Right atrium auricular region (tissue), 2 donors: ENCODE results near the gene EHMT2. TPM values are rescaled to one million over a fixed set of nuclear protein-coding genes. Genes with fewer than 3 reads are reported as not detected.
A peak's percentile ranks its signal among the peaks of the same experiment; 100 is the strongest.

ENCODE experiments used
- DNase-seq: peaks from one replicate; pipeline ENCODE4 v3.0.0-alpha.2; 2019; ENCODE audit warnings: low spot score
- H3K27ac ChIP-seq, 2 donors: fragments of 200-600 bp; sonication (generic); 1 replicate in 1 of 2; 2 replicates in 1 of 2; pipeline ENCODE4 v1.5.1; 2016 to 2019
- H3K27me3 ChIP-seq, 2 donors: fragments of 200-600 bp; sonication (generic); one replicate each; pipeline versions ENCODE4 v1.5.1 to v1.6.0; 2017 to 2019
- H3K36me3 ChIP-seq: fragments of 200-600 bp; sonication (generic); one replicate; pipeline ENCODE4 v1.5.1; 2016
- H3K4me1 ChIP-seq, 2 donors: fragments of 200-600 bp; sonication (generic); one replicate each; pipeline versions ENCODE4 v1.5.1 to v1.6.0; 2017 to 2019
- H3K4me3 ChIP-seq, 2 donors: fragments of 200-600 bp; sonication (generic); 1 replicate in 1 of 2; 2 replicates in 1 of 2; pipeline ENCODE4 v1.5.1; 2017 to 2019; ENCODE audit warnings: mild to moderate bottlenecking in 1 of 2, moderate library complexity in 1 of 2
- H3K9me3 ChIP-seq, 2 donors: fragments of 200-600 bp; sonication (generic); one replicate each; pipeline ENCODE4 v1.5.1; 2019
- total RNA-seq, 2 donors: library from RNA; depleted of rRNA; stranded (reverse); fragments of >200 nt; gene quantifications; one replicate each; pipeline ENCODE4 v1.1.0, GENCODE V29; 2016
- TF ChIP-seq, protein P1 (sequence below), 2 donors: fragments of 200-600 bp; sonication (generic); IDR thresholded peaks; one replicate each; pipeline ENCODE4 v1.5.1; 2019; ENCODE audit warnings: antibody characterized with exemption in 2 of 2

Gene EHMT2
- total RNA-seq, 2 donors from 2014 or later = 10.5 to 19.1 TPM

GRCh38 chr6:31930962-31931361, 33.5 kb upstream of the EHMT2 start:
- no peak for DNase-seq
- Histone ChIP-seq H3K36me3 (no peaks in the 10 kb centered on the region), H3K4me3 (no peak overlapping the region), H3K27ac (no peak overlapping the region), H3K4me1 (no peaks in the 10 kb centered on the region), H3K27me3 (no peaks in the 10 kb centered on the region), H3K9me3 (no peaks in the 10 kb centered on the region)
- TF ChIP-seq, protein P1, sequence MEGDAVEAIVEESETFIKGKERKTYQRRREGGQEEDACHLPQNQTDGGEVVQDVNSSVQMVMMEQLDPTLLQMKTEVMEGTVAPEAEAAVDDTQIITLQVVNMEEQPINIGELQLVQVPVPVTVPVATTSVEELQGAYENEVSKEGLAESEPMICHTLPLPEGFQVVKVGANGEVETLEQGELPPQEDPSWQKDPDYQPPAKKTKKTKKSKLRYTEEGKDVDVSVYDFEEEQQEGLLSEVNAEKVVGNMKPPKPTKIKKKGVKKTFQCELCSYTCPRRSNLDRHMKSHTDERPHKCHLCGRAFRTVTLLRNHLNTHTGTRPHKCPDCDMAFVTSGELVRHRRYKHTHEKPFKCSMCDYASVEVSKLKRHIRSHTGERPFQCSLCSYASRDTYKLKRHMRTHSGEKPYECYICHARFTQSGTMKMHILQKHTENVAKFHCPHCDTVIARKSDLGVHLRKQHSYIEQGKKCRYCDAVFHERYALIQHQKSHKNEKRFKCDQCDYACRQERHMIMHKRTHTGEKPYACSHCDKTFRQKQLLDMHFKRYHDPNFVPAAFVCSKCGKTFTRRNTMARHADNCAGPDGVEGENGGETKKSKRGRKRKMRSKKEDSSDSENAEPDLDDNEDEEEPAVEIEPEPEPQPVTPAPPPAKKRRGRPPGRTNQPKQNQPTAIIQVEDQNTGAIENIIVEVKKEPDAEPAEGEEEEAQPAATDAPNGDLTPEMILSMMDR (IDR thresholded peaks at IDR 0.05) = no peak

DNA sequence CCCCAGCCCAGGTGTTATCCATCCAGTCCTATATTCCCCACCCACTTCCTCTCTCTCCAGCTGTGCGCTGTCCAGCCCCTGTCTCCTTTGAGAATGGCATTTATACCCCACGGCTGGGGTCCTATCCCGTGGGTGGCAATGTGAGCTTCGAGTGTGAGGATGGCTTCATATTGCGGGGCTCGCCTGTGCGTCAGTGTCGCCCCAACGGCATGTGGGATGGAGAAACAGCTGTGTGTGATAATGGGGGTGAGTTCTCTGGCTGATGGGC, 31.1 kb upstream of the EHMT2 start:
- TF ChIP-seq, protein P1 (IDR thresholded peaks at IDR 0.05) = no peak
- H3K4me1 ChIP-seq = no peaks in the 10 kb centered on the region
- no peak overlapping the region for H3K4me3 ChIP-seq
- H3K9me3 ChIP-seq = no peaks in the 10 kb centered on the region
- H3K36me3 ChIP-seq = no peaks in the 10 kb centered on the region
- no peak overlapping the region for H3K27ac ChIP-seq
- no peaks in the 10 kb centered on the region for H3K27me3 ChIP-seq
- DNase-seq = no peak

- TF ChIP-seq, protein P1 (IDR thresholded peaks at IDR 0.05) = no peak
- DNase-seq = no peak
- H3K4me1 ChIP-seq = no peaks in the 10 kb centered on the region
- no peak overlapping the region for H3K27ac ChIP-seq
- H3K9me3 ChIP-seq = no peaks in the 10 kb centered on the region
- H3K36me3 ChIP-seq = no peaks in the 10 kb centered on the region
- H3K27me3 ChIP-seq = no peaks in the 10 kb centered on the region
- peak overlapping the region in 1 of 2 donors; percentile 16 for H3K4me3 ChIP-seq
Observed at GRCh38 chr6:31927863-31928671, 30.6 kb upstream of the EHMT2 start.

DNA sequence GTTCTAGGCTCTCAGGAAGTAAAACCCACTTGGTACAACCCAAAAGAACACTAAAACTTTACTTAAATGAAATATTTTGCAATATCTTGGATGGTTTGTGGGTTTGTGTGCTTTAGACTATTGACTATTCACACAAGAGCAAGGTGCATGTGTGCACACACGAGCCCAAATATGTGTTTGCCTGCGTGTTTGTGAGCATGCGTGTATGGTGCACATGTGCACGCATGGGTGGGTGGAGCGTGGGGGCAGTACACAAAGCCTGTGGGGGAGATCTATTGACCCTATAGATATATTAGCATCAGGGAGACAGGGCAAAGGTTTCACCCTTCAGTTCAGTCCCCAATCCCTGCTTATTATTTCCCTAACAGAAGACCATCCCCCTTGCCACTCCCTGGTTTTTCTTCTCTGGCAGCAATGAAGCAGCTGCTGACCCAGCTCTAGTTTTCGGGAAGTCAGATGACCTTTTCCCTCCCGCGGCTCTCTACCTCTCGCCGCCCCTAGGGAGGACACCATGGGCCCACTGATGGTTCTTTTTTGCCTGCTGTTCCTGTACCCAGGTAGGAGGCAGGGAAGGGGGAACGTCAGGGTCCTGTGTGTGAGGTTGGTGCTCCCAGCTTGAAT, 29.9 kb upstream of the EHMT2 start, which contains the start of gene C2:
Gene C2, plus strand, starts transcription at position 476 of the 621 bp plus-strand sequence. Its CDS starts 36 bp downstream, at position 512.
- DNase-seq = no peak
- Histone ChIP-seq H3K36me3 (no peaks in the 10 kb centered on the region), H3K9me3 (no peaks in the 10 kb centered on the region), H3K4me3 (peak within 1 kb of the TSS in 1 of 2 donors; percentile 16), H3K4me1 (no peaks in the 10 kb centered on the region), H3K27me3 (no peaks in the 10 kb centered on the region), H3K27ac (no peak within 1 kb of the TSS)
- TF ChIP-seq, protein P1 (IDR thresholded peaks at IDR 0.05) = no peak

- Histone ChIP-seq H3K4me1 (no peaks in the 10 kb centered on the region), H3K9me3 (no peaks in the 10 kb centered on the region), H3K4me3 (no peak overlapping the region), H3K27ac (no peak overlapping the region), H3K36me3 (no peaks in the 10 kb centered on the region), H3K27me3 (no peaks in the 10 kb centered on the region)
- TF ChIP-seq, protein P1 (IDR thresholded peaks at IDR 0.05) = no peak
- DNase-seq = no peak
Observed at GRCh38 chr6:31922942-31923341, 25.4 kb upstream of the EHMT2 start.
